ENCODE results near the gene TPT1.

TPT1 gene

GRCh38 chr13:45335397-45336024 lies 5.5 kb downstream of the TPT1 start:
- no peak for DNase-seq (ENCODE audit: extremely low read depth, low read depth)
- TF ChIP-seq CTCF (IDR thresholded peaks at IDR 0.05; ENCODE audit: low read depth, low read length) = no peak

DNA sequence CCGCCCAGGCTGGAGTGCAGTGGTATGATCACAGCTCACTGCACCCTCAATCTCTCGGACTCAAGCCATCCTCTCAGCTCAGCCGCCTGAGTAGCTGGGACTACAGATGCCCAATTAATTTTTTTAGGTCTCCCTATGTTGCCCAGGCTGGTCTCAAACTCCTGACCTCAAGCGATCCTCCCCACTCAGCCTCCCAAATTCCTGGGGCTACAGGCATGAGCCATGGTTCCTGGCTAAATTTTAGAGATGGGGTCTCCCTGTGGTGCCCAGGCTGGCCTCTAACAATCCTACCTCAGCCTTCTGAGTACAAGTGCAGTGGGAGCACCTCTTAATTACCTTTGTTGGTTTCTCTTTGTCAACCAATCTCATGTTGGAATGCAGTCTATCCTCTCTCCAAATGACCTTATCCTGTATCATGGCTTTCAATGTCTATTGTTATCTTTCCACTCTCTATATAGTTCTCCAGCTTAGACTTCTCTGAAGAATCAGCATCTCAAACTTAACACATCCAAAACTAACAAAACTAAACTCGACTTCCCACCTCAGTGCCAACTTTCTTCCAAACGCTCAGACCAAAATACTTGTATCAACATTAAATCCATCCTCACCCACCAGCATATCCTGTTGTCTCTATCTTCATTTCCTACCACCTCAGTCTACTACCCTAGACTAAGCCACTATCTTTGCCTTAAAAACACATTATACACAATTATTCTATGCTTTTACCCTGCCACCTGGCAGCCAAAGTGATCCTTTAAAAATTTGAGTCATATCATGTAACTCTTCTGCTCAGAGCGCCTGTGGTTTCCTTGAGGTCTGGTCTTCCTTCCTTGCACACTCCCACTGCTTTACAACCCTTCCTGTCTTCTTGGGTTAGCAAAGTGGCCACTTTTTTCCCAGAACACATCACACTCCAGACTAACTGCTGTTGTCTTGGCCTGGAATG lies 6.7 kb downstream of the TPT1 start:
- no peak for DNase-seq (ENCODE audit: extremely low read depth, low read depth)
- no peak for TF ChIP-seq CTCF (IDR thresholded peaks at IDR 0.05; ENCODE audit: low read depth, low read length)

- no peak for DNase-seq (ENCODE audit: extremely low read depth, low read depth)
- no peak for TF ChIP-seq CTCF (IDR thresholded peaks at IDR 0.05; ENCODE audit: low read depth, low read length)
Measured at GRCh38 chr13:45333251-45333976, 7.6 kb downstream of the TPT1 start.

GRCh38 chr13:45332831-45333219 lies 8.2 kb downstream of the TPT1 start:
- no peak for TF ChIP-seq CTCF (IDR thresholded peaks at IDR 0.05; ENCODE audit: low read depth, low read length)
- DNase-seq (ENCODE audit: extremely low read depth, low read depth) = no peak

DNA sequence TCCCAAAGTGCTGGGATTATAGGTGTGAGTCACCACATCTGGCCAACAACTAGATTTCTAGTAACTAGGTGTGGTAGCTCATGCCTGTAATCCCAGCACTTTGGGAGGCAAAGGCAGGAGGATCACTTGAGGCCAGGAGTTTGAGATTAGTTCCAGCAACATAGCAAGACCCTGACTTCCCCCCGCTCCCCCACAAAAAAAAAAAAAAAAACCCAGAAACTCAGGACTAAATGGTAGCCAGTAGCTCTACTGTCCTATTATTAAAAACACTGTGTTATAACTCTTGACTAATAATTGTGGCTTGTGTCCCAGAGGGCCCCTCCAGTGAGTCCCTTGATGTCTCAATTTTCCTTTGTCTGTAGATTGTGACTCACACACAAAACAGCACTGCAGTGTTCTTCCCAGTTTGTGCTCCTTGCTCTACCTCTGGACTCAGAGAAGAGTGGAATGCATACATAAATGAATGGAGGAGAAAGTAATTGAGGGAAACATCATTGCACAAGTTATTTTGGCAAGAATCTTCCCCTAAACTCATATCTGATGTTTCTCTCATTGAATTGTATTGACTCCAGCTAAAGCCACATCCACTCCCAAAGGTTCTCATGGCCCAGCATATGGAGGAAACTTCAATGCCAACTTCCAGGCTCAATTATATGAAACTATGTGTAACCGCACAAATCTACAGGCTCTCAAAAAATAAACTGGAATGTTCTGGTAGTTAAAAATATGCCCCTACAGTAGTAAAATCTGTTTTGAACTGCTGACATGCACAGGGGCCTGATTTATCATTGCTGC lies 8.8 kb downstream of the TPT1 start:
- DNase-seq (ENCODE audit: extremely low read depth, low read depth) = peak; percentile 87
- no peak for TF ChIP-seq CTCF (IDR thresholded peaks at IDR 0.05; ENCODE audit: low read depth, low read length)

DNA sequence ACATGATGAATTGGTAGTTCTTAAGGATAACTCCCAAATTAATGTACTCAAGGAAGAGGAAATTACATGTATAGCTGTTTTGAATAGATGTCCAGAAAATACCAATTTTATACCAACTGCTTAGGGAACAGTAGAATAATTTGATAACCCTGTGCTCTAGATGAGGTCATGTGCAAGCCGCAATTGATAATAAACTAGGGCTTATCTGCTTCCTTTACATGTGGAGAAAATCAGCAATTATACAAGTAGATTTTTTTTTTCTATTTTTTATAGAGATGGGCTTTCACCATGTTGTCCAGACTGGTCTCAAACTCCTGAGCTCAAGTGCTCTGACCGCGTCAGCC lies 9.3 kb downstream of the TPT1 start:
- no peak for DNase-seq (ENCODE audit: extremely low read depth, low read depth)
- no peak for TF ChIP-seq CTCF (IDR thresholded peaks at IDR 0.05; ENCODE audit: low read depth, low read length)

Measured in AG09319 (cell line).